Measurements from ENCODE around the gene ANO10. TPM values are rescaled to one million over a fixed set of nuclear protein-coding genes. Genes with fewer than 3 reads are reported as not detected.
"Not testable (repeated sequence)": the region's sequence is repeated elsewhere in the genome, so short reads cannot be mapped to it uniquely, and the experiment has no call there.

Gene ANO10
- total RNA-seq, 2 experiments from 2014 or later = 10.8 to 11.8 TPM

DNA sequence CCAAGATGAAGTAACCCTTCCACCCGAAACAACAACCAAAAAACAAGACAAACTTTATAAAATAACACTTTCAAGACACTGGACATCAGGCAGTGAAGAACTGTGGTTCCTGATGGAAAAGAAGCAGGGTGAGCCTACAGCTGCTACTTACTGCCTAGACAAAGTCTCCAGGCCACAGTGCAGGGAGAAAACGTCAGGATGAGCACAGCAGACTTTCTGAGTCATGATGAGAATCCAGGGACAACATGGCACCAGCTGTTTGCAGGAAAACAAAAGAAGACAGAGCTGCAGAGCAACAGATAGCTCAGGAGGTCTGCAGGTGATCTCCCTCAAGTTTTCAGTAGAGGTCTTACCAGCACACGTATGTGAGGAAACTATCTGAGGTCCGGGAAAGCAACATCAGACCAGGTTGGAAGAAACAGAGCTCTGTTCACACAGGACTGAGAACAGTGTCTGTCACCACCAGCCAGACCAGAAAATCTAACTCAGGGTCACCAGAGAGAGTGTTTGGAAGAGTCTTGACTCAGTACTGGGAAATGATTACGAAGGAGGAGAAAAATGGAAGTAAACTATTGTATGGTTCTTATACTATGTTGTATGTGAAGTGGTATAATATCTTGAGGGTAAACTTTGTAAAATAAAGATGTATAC is 108.9 kb downstream of the ANO10 start:
- Mint-ChIP-seq H3K27ac (no peak overlapping the region), H3K4me3 (no peak overlapping the region)
- POLR2A ChIA-PET = no interaction called here

DNA sequence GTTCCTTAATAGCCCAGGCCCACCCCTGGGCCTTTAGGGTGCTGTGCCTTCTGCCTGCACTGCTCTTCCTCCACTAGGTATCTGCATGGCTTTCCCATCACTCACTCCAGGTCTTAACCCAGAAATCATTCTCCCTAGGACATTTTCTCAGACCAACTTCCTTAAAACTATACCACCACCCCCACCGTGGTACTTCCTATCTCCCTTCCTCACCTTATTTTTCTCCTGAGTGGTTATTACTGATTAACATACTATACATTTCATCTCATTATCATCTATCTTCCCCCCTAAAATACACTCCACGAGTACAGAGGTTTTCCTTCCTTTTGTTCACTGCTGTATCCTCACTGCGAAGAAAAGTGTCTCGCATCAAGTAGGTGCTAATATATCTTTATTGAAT is 115.2 kb downstream of the ANO10 start:
- H3K27ac Mint-ChIP-seq = no peak overlapping the region
- ATAC-seq (ENCODE audit: low read depth) (no peak), DNase-seq (no peak)
- POLR2A ChIA-PET = no interaction called here
- H3K27me3 Mint-ChIP-seq = peaks cover 2% of the 10 kb centered on the region
- no peaks in the 10 kb centered on the region for H3K9me3 Mint-ChIP-seq
- H3K4me3 Mint-ChIP-seq = no peak overlapping the region
- H3K36me3 Mint-ChIP-seq = peaks cover 2% of the 10 kb centered on the region
- peaks cover 14% of the 10 kb centered on the region for H3K4me1 Mint-ChIP-seq

More for the DNA sequence above, 108.9 kb downstream of the ANO10 start:
- Mint-ChIP-seq H3K9me3 (peaks cover 4% of the 10 kb centered on the region), H3K36me3 (peaks cover 5% of the 10 kb centered on the region), H3K4me1 (no peaks in the 10 kb centered on the region), H3K27me3 (no peaks in the 10 kb centered on the region)
- DNase-seq (no peak), ATAC-seq (ENCODE audit: low read depth) (no peak)

DNA sequence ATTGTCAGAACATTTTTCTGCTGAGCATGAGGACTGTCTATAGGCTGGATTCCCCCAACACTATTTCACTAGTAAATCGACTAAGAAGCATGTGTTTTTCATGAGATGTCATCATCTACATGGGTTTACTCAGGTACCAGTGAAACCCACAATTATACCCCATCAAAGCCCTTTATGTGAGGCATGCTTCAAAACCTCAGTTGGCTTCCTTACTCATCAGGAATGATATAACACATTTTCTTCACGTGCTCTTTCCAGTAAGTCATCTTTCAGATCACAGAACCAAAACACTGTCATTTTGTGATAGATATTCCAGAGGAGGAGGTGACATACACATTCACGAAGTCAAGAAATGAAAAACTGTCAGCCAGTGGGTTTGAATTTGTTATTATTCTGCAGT is 116.5 kb downstream of the ANO10 start:
- ATAC-seq (ENCODE audit: low read depth) (peak; percentile 45), DNase-seq (no peak)
- Mint-ChIP-seq H3K4me3 (no peak overlapping the region), H3K4me1 (peaks cover 21% of the 10 kb centered on the region), H3K27me3 (peaks cover 2% of the 10 kb centered on the region), H3K27ac (no peak overlapping the region), H3K9me3 (no peaks in the 10 kb centered on the region), H3K36me3 (peaks cover 2% of the 10 kb centered on the region)
- POLR2A ChIA-PET = no interaction called here

DNA sequence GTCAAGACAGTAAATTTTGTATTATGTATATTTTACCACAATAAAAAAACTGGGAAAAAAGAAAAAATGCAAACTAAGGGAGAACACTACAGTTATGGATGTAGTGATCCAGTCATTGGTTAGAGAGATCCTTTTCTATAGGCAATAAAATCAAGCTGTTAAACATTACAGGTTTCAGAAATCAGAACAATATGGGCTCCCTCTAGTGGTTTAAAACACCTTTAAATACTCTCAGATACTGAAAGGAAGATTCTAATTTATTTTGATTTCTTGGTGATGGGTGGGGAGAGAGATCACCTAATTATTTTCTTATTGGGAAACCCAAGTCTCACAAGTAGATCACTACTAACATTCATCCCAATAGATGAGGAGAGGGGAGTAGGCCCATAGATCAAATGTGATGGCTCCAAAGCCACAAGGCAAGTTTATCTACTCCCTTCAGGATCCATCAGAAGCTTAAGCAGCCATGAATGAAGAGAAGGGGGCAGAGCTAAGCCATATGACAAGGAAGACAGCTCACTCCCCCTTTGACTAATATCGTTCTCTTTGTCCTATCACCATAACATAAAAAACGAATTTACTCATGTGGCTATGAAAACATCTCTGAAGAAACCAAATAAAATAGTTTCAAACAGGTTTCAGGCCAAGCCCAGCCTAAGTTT is 118.6 kb downstream of the ANO10 start:
- POLR2A ChIA-PET = interaction anchor here (0.7 to 1.6 kb wide), 2 partner anchors 216 to 341 kb away, joined by 5 to 6 read pairs; partner anchors contain the start of gene SNRK
- H3K9me3 Mint-ChIP-seq = no peaks in the 10 kb centered on the region
- H3K27ac Mint-ChIP-seq = no peak overlapping the region
- H3K4me1 Mint-ChIP-seq = peaks cover 30% of the 10 kb centered on the region
- DNase-seq = no peak
- peaks cover 2% of the 10 kb centered on the region for H3K36me3 Mint-ChIP-seq
- H3K4me3 Mint-ChIP-seq = no peak overlapping the region
- ATAC-seq (ENCODE audit: low read depth) = peak; percentile 34
- peaks cover 2% of the 10 kb centered on the region for H3K27me3 Mint-ChIP-seq

DNA sequence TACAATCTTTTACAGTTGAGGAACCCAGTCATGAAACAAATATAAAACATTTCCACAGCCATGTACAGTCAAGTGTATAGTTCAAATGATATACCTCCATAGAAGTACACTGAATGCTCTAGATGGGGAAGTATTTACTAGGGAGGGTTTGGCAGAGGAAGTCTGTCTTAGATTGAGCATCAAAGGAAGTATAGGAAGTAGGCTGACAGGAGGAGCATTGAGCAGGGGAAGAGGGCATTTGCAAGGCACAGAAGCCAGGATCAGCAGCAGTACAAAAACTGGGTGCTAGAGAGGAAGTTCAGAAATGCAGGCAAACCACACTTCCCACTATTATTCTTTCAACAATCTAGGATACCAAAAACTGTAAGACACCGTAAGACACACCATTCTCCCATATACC is 122.6 kb downstream of the ANO10 start:
- Mint-ChIP-seq H3K36me3 (peaks cover 2% of the 10 kb centered on the region), H3K27ac (peak overlapping the region; percentile 59), H3K9me3 (no peaks in the 10 kb centered on the region), H3K4me1 (peaks cover 27% of the 10 kb centered on the region), H3K27me3 (no peaks in the 10 kb centered on the region), H3K4me3 (no peak overlapping the region)
- POLR2A ChIA-PET = no interaction called here
- ATAC-seq (ENCODE audit: low read depth) = no peak
- no peak for DNase-seq

DNA sequence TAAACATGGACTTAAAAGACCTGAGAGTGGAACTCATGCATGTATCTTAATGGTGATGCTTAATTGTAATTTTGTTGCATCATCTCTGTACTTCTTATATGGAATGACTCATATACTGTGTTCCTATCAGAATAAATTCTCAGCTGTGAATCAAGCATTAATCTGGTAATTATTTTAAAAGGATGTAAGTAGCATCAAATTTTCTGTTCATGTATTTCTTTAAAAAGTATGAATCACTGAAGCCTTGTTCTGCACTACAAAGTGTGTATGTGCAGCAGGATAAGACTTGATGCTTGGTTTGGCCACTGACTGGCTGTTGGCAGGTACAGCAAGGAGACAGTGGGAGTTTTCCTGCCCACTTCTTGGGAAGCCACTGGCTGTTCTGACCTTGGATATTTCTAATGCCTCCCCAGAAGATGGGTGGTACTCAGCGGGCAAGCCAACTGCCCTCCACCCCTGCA is 123.9 kb downstream of the ANO10 start:
- Mint-ChIP-seq H3K9me3 (no peaks in the 10 kb centered on the region), H3K4me1 (peaks cover 27% of the 10 kb centered on the region), H3K27me3 (no peaks in the 10 kb centered on the region), H3K36me3 (peaks cover 2% of the 10 kb centered on the region), H3K4me3 (no peak overlapping the region), H3K27ac (no peak overlapping the region)
- DNase-seq (no peak), ATAC-seq (ENCODE audit: low read depth) (no peak)
- POLR2A ChIA-PET = no interaction called here

DNA sequence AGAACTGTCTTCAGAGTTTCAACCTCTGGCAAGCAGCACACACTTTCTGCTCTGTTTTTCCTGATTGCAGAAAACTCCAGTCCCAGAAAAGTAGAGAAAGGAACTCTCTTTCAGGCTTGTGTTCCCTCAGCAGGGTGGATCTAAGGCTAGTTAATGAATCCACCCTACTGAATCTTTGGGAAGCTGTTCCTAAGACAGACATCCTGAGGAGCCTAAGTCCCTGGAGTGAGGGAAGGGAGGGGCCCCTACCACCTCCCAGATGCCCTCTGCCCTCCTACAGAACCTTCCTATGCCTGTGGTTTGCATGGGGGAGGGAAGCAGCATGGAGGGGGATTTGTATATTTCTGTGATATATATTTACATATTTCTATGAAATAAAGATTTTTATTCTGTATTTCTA is 124.4 kb downstream of the ANO10 start:
- no peak for ATAC-seq (ENCODE audit: low read depth)
- no peak for DNase-seq
- no peak overlapping the region for H3K27ac Mint-ChIP-seq
- H3K36me3 Mint-ChIP-seq = peaks cover 2% of the 10 kb centered on the region
- no peaks in the 10 kb centered on the region for H3K27me3 Mint-ChIP-seq
- H3K4me1 Mint-ChIP-seq = peaks cover 24% of the 10 kb centered on the region
- H3K9me3 Mint-ChIP-seq = no peaks in the 10 kb centered on the region
- POLR2A ChIA-PET = no interaction called here
- no peak overlapping the region for H3K4me3 Mint-ChIP-seq

DNA sequence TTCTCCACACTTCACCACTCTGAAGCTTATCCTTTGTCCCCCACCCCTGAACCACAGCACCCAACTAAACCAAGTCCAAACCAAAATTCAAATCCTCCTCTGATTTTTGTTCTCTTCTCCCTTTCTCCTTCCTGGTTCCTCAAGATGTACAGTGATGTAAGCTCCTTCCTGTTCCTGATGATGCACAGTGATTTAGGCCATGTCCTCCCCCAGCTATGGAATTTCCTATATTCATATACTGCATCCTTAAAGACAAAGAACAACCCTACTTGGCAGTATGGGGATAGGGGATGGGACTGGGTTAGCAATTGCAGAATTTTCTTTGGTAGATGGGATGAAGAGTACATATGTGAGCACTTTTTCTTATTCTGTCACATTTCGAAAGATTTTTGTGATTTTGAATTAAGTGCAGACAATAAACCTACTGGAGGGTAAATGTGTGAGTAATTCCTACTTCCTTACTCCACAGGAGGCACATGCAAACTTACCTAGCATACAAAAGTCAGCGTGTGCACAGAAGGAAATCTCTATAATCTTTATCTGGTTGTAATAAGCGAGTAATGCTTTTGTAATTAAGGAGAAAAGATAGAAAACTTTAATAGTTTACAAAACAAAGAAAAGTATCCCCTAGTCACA is 125.0 kb downstream of the ANO10 start:
- H3K9me3 Mint-ChIP-seq = no peaks in the 10 kb centered on the region
- H3K4me1 Mint-ChIP-seq = peaks cover 25% of the 10 kb centered on the region

DNA sequence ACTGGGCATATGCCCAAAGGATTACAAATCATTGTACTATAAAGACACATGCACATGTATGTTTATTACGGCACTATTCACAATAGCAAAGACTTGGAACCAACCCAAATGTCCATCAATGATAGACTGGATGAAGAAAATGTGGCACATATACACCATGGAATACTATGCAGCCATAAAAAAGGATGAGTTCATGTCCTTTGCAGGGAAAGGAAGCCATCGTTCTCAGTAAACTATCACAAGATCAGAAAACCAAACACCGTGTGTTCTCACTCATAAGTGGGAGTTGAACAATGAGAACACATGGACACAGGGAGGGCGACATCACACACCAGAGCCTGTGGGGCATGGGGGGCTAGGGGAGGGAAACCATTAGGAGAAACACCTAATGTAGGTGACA is 128.9 kb downstream of the ANO10 start:
- ATAC-seq (ENCODE audit: low read depth); POLR2A ChIA-PET; DNase-seq; H3K9me3 Mint-ChIP-seq; H3K36me3 Mint-ChIP-seq; H3K27me3 Mint-ChIP-seq; H3K27ac Mint-ChIP-seq; H3K4me3 Mint-ChIP-seq: not testable (repeated sequence)
- H3K4me1 Mint-ChIP-seq = peaks cover 11% of the 10 kb centered on the region

More for the DNA sequence above, 125.0 kb downstream of the ANO10 start:
- no peaks in the 10 kb centered on the region for H3K27me3 Mint-ChIP-seq
- ATAC-seq (ENCODE audit: low read depth) = no peak
- POLR2A ChIA-PET = no interaction called here
- peaks cover 2% of the 10 kb centered on the region for H3K36me3 Mint-ChIP-seq
- DNase-seq = no peak
- H3K27ac Mint-ChIP-seq = no peak overlapping the region
- no peak overlapping the region for H3K4me3 Mint-ChIP-seq

DNA sequence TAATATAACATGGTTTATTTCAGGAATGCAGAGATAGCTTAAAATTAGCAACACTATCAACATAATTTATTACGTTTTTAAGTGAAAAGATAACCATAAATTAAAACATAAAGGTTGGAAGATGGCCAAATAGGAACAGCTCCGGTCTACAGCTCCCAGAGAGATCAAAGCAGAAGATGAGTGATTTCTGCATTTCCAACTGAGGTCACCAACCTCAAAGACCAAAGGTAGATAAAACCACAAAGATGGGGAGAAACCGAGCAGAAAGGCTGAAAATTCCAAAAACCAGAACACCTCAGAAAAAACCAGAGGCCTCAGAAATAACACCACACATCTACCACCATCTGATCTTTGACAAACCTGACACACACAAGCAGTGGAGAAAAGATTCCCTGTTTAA is 130.0 kb downstream of the ANO10 start:
- POLR2A ChIA-PET, DNase-seq: not testable (repeated sequence)
- peak overlapping the region; percentile 40 for H3K27ac Mint-ChIP-seq

DNA sequence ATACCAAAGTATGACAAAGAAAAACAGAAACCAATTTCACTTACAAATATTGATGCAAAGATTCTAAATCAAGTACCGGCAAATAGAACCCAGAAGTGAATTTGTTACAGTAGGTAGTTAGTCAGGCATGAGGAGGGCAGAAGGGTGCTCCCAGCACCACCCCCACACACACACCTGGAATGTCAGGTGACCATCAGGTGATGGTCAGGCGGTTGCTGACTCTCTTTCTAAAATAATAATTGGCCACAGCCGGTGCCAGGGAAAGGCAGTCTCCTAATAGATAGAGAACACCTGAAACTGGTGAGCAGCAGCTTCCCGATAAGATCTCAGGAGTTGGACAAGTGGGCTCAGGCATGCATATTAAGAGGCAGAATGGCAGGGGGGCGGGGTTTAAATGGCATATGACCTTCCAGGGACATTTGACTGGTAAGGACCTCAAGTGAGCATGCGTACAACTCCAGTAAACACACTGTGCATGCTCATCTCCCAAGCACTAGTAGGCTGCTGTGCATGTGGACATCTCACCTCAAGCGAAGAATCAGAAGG is 131.1 kb downstream of the ANO10 start:
- Mint-ChIP-seq H3K9me3 (peaks cover 1% of the 10 kb centered on the region), H3K27ac (no peak overlapping the region), H3K27me3 (no peaks in the 10 kb centered on the region), H3K36me3 (peaks cover 5% of the 10 kb centered on the region), H3K4me1 (peaks cover 8% of the 10 kb centered on the region), H3K4me3 (no peak overlapping the region)
- POLR2A ChIA-PET = no interaction called here
- no peak for DNase-seq
- no peak for ATAC-seq (ENCODE audit: low read depth)

More for the DNA sequence above, 130.0 kb downstream of the ANO10 start:
- H3K4me1 Mint-ChIP-seq = peaks cover 11% of the 10 kb centered on the region
- peak overlapping the region; percentile 15 for H3K4me3 Mint-ChIP-seq
- not testable (repeated sequence) for H3K27me3 Mint-ChIP-seq; ATAC-seq (ENCODE audit: low read depth); H3K36me3 Mint-ChIP-seq; H3K9me3 Mint-ChIP-seq

DNA sequence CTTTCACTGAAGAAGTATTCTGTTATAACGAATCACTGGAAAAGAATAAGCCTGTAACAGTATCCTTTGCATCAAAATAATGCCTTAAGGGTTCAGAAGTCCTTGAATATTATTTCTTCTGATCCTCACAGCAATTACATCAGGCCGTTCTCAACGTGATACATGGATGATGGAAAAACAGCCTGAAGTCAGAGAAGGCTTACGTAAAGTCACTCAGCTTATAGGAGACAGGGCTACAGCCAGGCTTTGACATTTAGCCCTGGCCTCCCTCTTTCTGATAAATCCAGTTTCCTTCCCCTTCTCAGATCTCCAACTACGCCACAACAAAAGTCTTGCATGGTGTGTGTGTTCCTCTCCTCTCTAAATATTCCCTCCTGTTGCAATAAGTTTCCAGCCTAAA is 131.9 kb downstream of the ANO10 start:
- ATAC-seq (ENCODE audit: low read depth) (no peak), DNase-seq (no peak)
- H3K4me1 Mint-ChIP-seq = peaks cover 8% of the 10 kb centered on the region
- no peak overlapping the region for H3K4me3 Mint-ChIP-seq
- H3K36me3 Mint-ChIP-seq = peaks cover 3% of the 10 kb centered on the region
- no peak overlapping the region for H3K27ac Mint-ChIP-seq
- H3K9me3 Mint-ChIP-seq = peaks cover 1% of the 10 kb centered on the region
- POLR2A ChIA-PET = no interaction called here
- H3K27me3 Mint-ChIP-seq = no peaks in the 10 kb centered on the region

DNA sequence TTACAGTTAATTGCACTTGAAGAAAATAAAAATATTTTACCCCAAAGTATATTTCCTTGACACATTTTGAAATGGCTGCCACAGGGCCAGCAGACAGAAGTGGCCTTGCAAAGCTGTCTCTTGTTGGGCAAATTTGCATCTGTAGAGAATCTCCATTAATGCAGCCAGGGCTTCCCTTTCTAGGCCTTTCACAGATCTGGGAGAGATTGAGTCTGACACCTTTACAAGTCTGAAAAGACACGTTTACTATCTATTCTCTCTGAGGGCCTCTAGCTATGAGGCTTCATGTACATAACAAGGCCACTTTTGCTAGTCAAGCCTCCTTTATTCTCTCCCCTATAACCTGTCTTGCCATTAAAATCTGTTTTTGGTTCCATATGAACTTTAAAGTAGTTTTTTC is 135.9 kb downstream of the ANO10 start:
- no peaks in the 10 kb centered on the region for H3K27me3 Mint-ChIP-seq
- POLR2A ChIA-PET = no interaction called here
- no peak overlapping the region for H3K4me3 Mint-ChIP-seq
- peaks cover 8% of the 10 kb centered on the region for H3K4me1 Mint-ChIP-seq
- peaks cover 9% of the 10 kb centered on the region for H3K9me3 Mint-ChIP-seq
- peaks cover 18% of the 10 kb centered on the region for H3K36me3 Mint-ChIP-seq
- H3K27ac Mint-ChIP-seq = no peak overlapping the region
- DNase-seq (no peak), ATAC-seq (ENCODE audit: low read depth) (no peak)
